HUDEP-2 (cell line): ENCODE data around the gene RNF133.

Experiments used
- DNase-seq, 76 experiments: peaks; one replicate each; lab custom pipeline; 2025; ENCODE audit not compliant: unreplicated experiment in 76 of 76; lab: John Stamatoyannopoulos, UW

RNF133 gene, protein sequence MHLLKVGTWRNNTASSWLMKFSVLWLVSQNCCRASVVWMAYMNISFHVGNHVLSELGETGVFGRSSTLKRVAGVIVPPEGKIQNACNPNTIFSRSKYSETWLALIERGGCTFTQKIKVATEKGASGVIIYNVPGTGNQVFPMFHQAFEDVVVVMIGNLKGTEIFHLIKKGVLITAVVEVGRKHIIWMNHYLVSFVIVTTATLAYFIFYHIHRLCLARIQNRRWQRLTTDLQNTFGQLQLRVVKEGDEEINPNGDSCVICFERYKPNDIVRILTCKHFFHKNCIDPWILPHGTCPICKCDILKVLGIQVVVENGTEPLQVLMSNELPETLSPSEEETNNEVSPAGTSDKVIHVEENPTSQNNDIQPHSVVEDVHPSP

GRCh38 chr7:122699017-122699416 is at the start of gene RNF133:
RNF133 (minus strand) TSS chr7:122699117; CDS start chr7:122698918, 199 bp downstream.
- DNase-seq: no peak

- no peak for DNase-seq
These were observed 49.3 kb upstream of the RNF133 start for GRCh38 chr7:122748195-122748594.

DNA sequence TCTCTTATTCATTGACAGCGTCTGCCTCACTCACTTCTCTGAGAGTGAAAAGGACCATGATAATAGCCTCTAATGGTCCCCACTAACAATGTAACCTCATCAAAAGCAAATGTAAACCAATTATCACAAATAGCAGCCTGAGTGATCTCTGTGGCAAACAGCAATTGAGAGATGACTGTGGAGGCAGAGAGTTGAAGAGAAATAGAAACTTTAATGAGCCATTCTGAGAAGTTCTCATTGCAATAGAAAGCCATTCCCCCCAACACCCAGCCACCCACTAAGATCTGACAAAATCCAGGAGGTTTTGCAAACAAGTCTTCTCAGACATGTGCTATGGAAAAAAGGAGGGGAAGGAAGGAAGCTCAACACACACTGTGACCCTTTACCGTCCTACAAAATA is 48.0 kb upstream of the RNF133 start:
- no peak for DNase-seq

DNA sequence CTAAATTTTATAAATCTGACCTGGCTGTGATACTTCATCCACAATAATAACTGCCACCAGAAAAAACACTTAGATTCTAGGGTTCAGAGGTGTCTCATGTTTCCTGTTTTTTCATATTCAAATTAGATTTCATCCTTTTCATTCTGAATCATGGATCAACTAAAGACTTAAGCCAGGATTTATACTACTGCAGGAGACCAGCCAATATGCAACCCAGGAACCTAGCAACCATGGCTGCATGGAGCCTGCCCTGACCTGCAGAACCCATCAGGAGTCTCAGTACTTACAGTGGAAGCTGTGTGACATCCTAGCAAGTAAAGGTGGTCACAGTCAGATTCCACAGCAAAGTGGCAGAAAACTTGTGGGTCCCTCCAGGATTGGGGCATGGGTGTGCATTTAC is 44.3 kb upstream of the RNF133 start:
- DNase-seq: no peak

- no peak for DNase-seq
These were observed 40.0 kb upstream of the RNF133 start for GRCh38 chr7:122738947-122739346.

GRCh38 chr7:122736183-122736582 is 37.3 kb upstream of the RNF133 start:
- DNase-seq: no peak

DNA sequence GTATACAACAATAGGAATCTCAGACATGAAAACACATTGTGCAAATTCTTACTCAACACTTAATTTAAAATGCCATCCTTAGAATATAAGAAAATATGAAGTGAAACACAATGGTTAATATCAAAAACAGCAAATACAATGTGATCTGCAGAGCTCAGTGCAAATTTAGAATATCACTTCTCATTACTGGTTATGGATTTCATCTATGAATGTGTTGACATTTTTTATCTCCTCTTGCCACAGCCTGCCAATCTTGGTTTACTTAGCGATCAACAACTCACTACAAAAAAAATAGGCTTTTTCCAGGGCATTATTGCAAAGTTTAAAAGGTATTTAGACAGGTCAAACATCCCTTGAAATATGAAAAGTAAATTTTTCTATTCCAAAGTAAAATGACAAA is 28.8 kb upstream of the RNF133 start:
- no peak for DNase-seq

GRCh38 chr7:122727354-122727753 is 28.4 kb upstream of the RNF133 start:
- DNase-seq: no peak

- no peak for DNase-seq
These were observed 28.0 kb upstream of the RNF133 start for GRCh38 chr7:122726881-122727280.

- DNase-seq: no peak
These were observed 25.4 kb upstream of the RNF133 start for GRCh38 chr7:122724366-122724765.

- DNase-seq: no peak
These were observed 20.2 kb upstream of the RNF133 start for GRCh38 chr7:122719010-122719578.

DNA sequence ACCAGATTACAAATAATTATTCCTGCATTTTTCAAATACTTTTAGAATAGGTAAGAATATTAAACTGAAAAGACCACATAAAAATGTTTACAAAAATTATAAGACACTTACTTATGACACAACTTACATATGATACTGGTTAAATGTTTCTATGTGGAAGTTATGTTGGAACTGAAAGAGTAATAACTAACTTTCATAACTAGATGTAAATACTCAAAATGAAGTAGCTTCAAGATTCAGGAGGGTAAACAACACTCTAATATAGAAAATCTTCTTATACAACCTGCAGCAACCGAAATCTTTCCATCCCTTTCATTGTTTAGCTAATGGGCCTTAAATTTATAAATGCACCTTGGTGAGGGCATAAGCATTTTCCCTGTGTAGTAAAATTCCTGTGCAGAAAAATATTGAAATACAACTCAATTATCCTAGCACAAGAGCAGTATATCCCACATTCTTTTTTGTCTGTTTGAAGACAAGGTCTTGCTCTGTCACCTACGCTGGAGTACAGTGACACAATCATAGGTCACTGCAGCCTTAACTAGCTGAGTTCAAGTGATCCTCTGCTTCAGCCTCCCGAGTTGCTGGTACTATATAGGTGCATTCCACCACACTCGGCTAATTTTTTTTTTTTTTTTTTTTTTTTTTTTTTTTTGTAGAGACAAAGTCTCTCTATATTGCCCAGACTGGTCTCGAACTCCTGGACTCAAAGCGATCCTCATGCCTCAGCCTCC is 18.6 kb upstream of the RNF133 start:
- no peak for DNase-seq

GRCh38 chr7:122715183-122715582 is 16.3 kb upstream of the RNF133 start:
- DNase-seq: no peak

GRCh38 chr7:122710916-122711315 is 12.0 kb upstream of the RNF133 start:
- DNase-seq: no peak

- DNase-seq: no peak
These were observed 11.2 kb upstream of the RNF133 start for GRCh38 chr7:122709930-122710646.

GRCh38 chr7:122706836-122707235 is 7.9 kb upstream of the RNF133 start:
- no peak for DNase-seq

- DNase-seq: no peak
These were observed 4.1 kb upstream of the RNF133 start, which contains the start of gene RNF148 for GRCh38 chr7:122702872-122703510. RNF148 (minus strand) TSS chr7:122702922; CDS start chr7:122702750, 172 bp downstream.

- no peak for DNase-seq
These were observed 3.1 kb downstream of the RNF133 start for GRCh38 chr7:122695816-122696215.

DNA sequence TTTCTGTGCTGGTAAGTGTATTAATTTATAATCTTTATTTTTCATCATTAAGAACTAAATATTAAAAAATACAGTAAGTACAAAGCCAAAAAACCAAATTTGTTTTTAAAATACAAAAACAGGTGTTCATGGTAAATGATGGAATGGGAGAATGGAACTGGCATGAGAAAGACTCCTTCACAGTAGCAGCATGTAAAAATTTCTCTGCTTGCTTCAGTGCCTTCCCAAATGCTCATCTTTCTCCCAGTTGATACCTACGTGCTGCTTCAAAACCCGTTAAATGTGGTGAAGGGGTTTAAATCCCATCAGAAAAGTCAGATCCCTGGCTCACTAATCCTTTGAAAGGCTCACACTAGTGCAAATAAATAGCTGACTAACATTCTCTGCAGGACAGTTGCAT is 4.2 kb downstream of the RNF133 start:
- DNase-seq: no peak

DNA sequence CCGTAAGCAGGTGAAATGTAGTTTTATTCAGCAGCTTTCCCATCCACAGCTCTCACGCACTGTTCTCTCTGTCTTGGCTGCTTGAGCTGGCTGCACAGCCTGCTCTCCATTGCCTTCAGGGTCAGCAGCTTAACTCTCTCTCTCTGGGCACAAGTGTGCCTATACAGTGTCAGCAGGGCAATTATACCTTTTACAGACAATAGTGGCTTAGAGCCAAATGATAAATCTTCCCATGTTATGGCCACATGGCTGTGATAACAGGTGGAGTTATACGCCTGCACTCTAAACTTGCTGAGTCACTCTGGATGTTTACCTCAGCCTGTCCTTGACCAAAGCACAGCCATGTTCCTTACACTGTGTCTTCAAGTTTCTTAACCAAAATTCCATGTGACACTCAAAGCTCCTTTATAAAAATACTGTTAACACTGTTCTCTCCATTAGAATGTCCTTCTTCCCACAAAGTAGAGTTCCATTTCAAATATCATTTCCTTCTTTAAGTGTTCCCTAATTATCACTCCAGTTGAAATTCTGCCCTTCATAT is 6.1 kb downstream of the RNF133 start:
- DNase-seq: no peak
